ENCODE data around the gene RIBC2.

- TF ChIP-seq CTCF (conservative IDR thresholded peaks at IDR 0.05) (no peak), ZFX (IDR thresholded peaks at IDR 0.05) (no peak)
Measured at GRCh38 chr22:45366713-45367112, 46.8 kb upstream of the RIBC2 start.

Data from C4-2B (cell line).